ENCODE data around the gene LORICRIN. TPM values are rescaled to one million over a fixed set of nuclear protein-coding genes. Genes with fewer than 3 reads are reported as not detected.

Gene LORICRIN
- total RNA-seq, result not detected

GRCh38 chr1:153259387-153259786 lies at the start of gene LORICRIN:
Gene LORICRIN, plus strand, starts transcription at chr1:153259687. Its CDS starts 1,263 bp downstream, at chr1:153260950.
- DNase-seq, result no peak
- no peak within 1 kb of the TSS for H3K27ac ChIP-seq
- H3K4me1 ChIP-seq, result peaks cover 0 to 19% (median 11%) of the 10 kb centered on the region in 4 donors
- peak within 1 kb of the TSS in 1 of 4 donors; percentile 55 for H3K4me3 ChIP-seq
- no peaks in the 10 kb centered on the region for H3K9me3 ChIP-seq
- TF ChIP-seq CTCF (IDR thresholded peaks at IDR 0.05), result no peak
- no peaks in the 10 kb centered on the region for H3K36me3 ChIP-seq
- H3K27me3 ChIP-seq, result peaks cover 0 to 18% of the 10 kb centered on the region in 2 donors

GRCh38 chr1:153210206-153210605 lies 49.3 kb upstream of the LORICRIN start:
- Histone ChIP-seq H3K27me3 (no peaks in the 10 kb centered on the region), H3K4me3 (no peak overlapping the region), H3K36me3 (no peaks in the 10 kb centered on the region), H3K4me1 (no peaks in the 10 kb centered on the region), H3K27ac (no peak overlapping the region), H3K9me3 (no peaks in the 10 kb centered on the region)
- no peak for DNase-seq
- TF ChIP-seq CTCF (IDR thresholded peaks at IDR 0.05) (no peak), POLR2A (IDR thresholded peaks at IDR 0.05) (no peak)

- TF ChIP-seq POLR2A (IDR thresholded peaks at IDR 0.05), result no peak
- no peak for TF ChIP-seq CTCF (IDR thresholded peaks at IDR 0.05)
- no peak for DNase-seq
- no peak overlapping the region for H3K4me3 ChIP-seq
- H3K9me3 ChIP-seq, result no peaks in the 10 kb centered on the region
- H3K27me3 ChIP-seq, result no peaks in the 10 kb centered on the region
- H3K4me1 ChIP-seq, result no peaks in the 10 kb centered on the region
- no peak overlapping the region for H3K27ac ChIP-seq
- no peaks in the 10 kb centered on the region for H3K36me3 ChIP-seq
These were observed 47.3 kb upstream of the LORICRIN start for GRCh38 chr1:153212201-153212600.

- H3K36me3 ChIP-seq, result no peaks in the 10 kb centered on the region
- no peaks in the 10 kb centered on the region for H3K4me1 ChIP-seq
- H3K27ac ChIP-seq, result no peak overlapping the region
- H3K27me3 ChIP-seq, result no peaks in the 10 kb centered on the region
- no peaks in the 10 kb centered on the region for H3K9me3 ChIP-seq
- TF ChIP-seq CTCF (IDR thresholded peaks at IDR 0.05) (no peak), POLR2A (IDR thresholded peaks at IDR 0.05) (no peak)
- no peak for DNase-seq
- H3K4me3 ChIP-seq, result no peak overlapping the region
These were observed 46.0 kb upstream of the LORICRIN start for GRCh38 chr1:153213519-153213918.

- Histone ChIP-seq H3K4me3 (no peak within 1 kb of the TSS), H3K36me3 (no peaks in the 10 kb centered on the region), H3K27ac (no peak within 1 kb of the TSS), H3K9me3 (no peaks in the 10 kb centered on the region), H3K27me3 (no peaks in the 10 kb centered on the region), H3K4me1 (no peaks in the 10 kb centered on the region)
- no peak for DNase-seq
- TF ChIP-seq POLR2A (IDR thresholded peaks at IDR 0.05), result no peak
- TF ChIP-seq CTCF (IDR thresholded peaks at IDR 0.05), result no peak
These were observed 42.3 kb upstream of the LORICRIN start, which contains the start of gene PRR9 for GRCh38 chr1:153217212-153217611. Gene PRR9, plus strand, starts transcription at chr1:153217584. Its CDS starts 561 bp downstream, at chr1:153218145.

All from Peyer's patch (tissue), 4 donors.